ENCODE results near the gene CIAO1.
A peak's percentile ranks its signal among the peaks of the same experiment; 100 is the strongest.

CIAO1 gene

GRCh38 chr2:96248624-96249023, 17.4 kb upstream of the CIAO1 start:
- peak; percentile 4 for DNase-seq (ENCODE audit: low spot score)
- in situ Hi-C loops (cut with MboI; ENCODE audit: low pct_unique_long_range_greater_than_20kb, low sequenced_read_pairs, unreplicated experiment), result no loop called here
- TF ChIP-seq CTCF (IDR thresholded peaks at IDR 0.05; ENCODE audit: extremely low read depth, insufficient read depth, missing control alignments), result no peak

GRCh38 chr2:96249654-96250053, 16.4 kb upstream of the CIAO1 start:
- no peak for TF ChIP-seq CTCF (IDR thresholded peaks at IDR 0.05; ENCODE audit: extremely low read depth, insufficient read depth, missing control alignments)
- in situ Hi-C loops (cut with MboI; ENCODE audit: low pct_unique_long_range_greater_than_20kb, low sequenced_read_pairs, unreplicated experiment), result no loop called here
- DNase-seq (ENCODE audit: low spot score), result peak; percentile 2

- no peak for TF ChIP-seq CTCF (IDR thresholded peaks at IDR 0.05; ENCODE audit: extremely low read depth, insufficient read depth, missing control alignments)
- in situ Hi-C loops (cut with MboI; ENCODE audit: low pct_unique_long_range_greater_than_20kb, low sequenced_read_pairs, unreplicated experiment), result no loop called here
- DNase-seq (ENCODE audit: low spot score), result peak; percentile 4
Observed at GRCh38 chr2:96250188-96250587, 15.8 kb upstream of the CIAO1 start.

GRCh38 chr2:96251721-96252292, 14.2 kb upstream of the CIAO1 start:
- in situ Hi-C loops (cut with MboI; ENCODE audit: low pct_unique_long_range_greater_than_20kb, low sequenced_read_pairs, unreplicated experiment), result no loop called here

GRCh38 chr2:96252526-96252925, 13.5 kb upstream of the CIAO1 start:
- in situ Hi-C loops (cut with MboI; ENCODE audit: low pct_unique_long_range_greater_than_20kb, low sequenced_read_pairs, unreplicated experiment), result no loop called here
- no peak for DNase-seq (ENCODE audit: low spot score)
- TF ChIP-seq CTCF (IDR thresholded peaks at IDR 0.05; ENCODE audit: extremely low read depth, insufficient read depth, missing control alignments), result no peak

More at GRCh38 chr2:96251721-96252292, 14.2 kb upstream of the CIAO1 start:
- DNase-seq (ENCODE audit: low spot score), result peak; percentile 3
- TF ChIP-seq CTCF (IDR thresholded peaks at IDR 0.05; ENCODE audit: extremely low read depth, insufficient read depth, missing control alignments), result no peak

GRCh38 chr2:96253006-96253405, 13.0 kb upstream of the CIAO1 start:
- no peak for TF ChIP-seq CTCF (IDR thresholded peaks at IDR 0.05; ENCODE audit: extremely low read depth, insufficient read depth, missing control alignments)
- in situ Hi-C loops (cut with MboI; ENCODE audit: low pct_unique_long_range_greater_than_20kb, low sequenced_read_pairs, unreplicated experiment), result no loop called here
- DNase-seq (ENCODE audit: low spot score), result no peak
